Measurements from ENCODE around the gene ZNF550.

Gene ZNF550

GRCh38 chr19:57559404-57560025, at the start of gene ZNF550:
TSS of gene ZNF550 (minus strand) at chr19:57559863. CDS start at chr19:57559682, 181 bp downstream.
- DNase-seq (ENCODE audit: low spot score) = peak; percentile 95

- DNase-seq (ENCODE audit: low spot score) = no peak
These were observed 47.3 kb upstream of the ZNF550 start for GRCh38 chr19:57606931-57607330.

GRCh38 chr19:57599761-57600383, 40.2 kb upstream of the ZNF550 start, which contains the start of gene ZNF530:
TSS of gene ZNF530 (plus strand) at chr19:57599885. CDS start at chr19:57604346, 4,461 bp downstream.
- peak; percentile 96 for DNase-seq (ENCODE audit: low spot score)

- DNase-seq (ENCODE audit: low spot score) = no peak
These were observed 39.7 kb upstream of the ZNF550 start for GRCh38 chr19:57599377-57599760.

- peak; percentile 78 for DNase-seq (ENCODE audit: low spot score)
These were observed 27.9 kb upstream of the ZNF550 start for GRCh38 chr19:57587529-57587928.

- peak; percentile 96 for DNase-seq (ENCODE audit: low spot score)
These were observed 24.1 kb upstream of the ZNF550 start, which contains the start of gene ZIK1 for GRCh38 chr19:57583521-57584416. TSS of gene ZIK1 (plus strand) at chr19:57584145. CDS start at chr19:57584357, 212 bp downstream.

- DNase-seq (ENCODE audit: low spot score) = no peak
These were observed 23.4 kb upstream of the ZNF550 start for GRCh38 chr19:57583104-57583520.

- peak; percentile 99 for DNase-seq (ENCODE audit: low spot score)
These were observed 19.0 kb upstream of the ZNF550 start, which contains the start of gene ZNF416 for GRCh38 chr19:57578487-57579205. TSS of gene ZNF416 (minus strand) at chr19:57578911. CDS start at chr19:57578704, 207 bp downstream.

GRCh38 chr19:57576661-57577060, 17.0 kb upstream of the ZNF550 start:
- DNase-seq (ENCODE audit: low spot score) = no peak

GRCh38 chr19:57572415-57572947, 12.8 kb upstream of the ZNF550 start:
- DNase-seq (ENCODE audit: low spot score) = no peak

- no peak for DNase-seq (ENCODE audit: low spot score)
These were observed 11.0 kb upstream of the ZNF550 start for GRCh38 chr19:57570707-57571106.

- DNase-seq (ENCODE audit: low spot score) = no peak
These were observed 7.0 kb upstream of the ZNF550 start for GRCh38 chr19:57566396-57567265.

GRCh38 chr19:57563547-57563946, 3.9 kb upstream of the ZNF550 start:
- no peak for DNase-seq (ENCODE audit: low spot score)

GRCh38 chr19:57560049-57560491, 407 bp upstream of the ZNF550 start:
- DNase-seq (ENCODE audit: low spot score) = peak; percentile 69

GRCh38 chr19:57559008-57559403, 657 bp downstream of the ZNF550 start:
- peak; percentile 58 for DNase-seq (ENCODE audit: low spot score)

- peak; percentile 13 for DNase-seq (ENCODE audit: low spot score)
These were observed 1.1 kb downstream of the ZNF550 start for GRCh38 chr19:57558525-57558924.

GRCh38 chr19:57557659-57558058, 2.0 kb downstream of the ZNF550 start:
- no peak for DNase-seq (ENCODE audit: low spot score)

- no peak for DNase-seq (ENCODE audit: low spot score)
These were observed 7.2 kb downstream of the ZNF550 start for GRCh38 chr19:57552432-57552831.

GRCh38 chr19:57546513-57546912, 13.2 kb downstream of the ZNF550 start:
- DNase-seq (ENCODE audit: low spot score) = no peak

GRCh38 chr19:57537953-57538547, 21.6 kb downstream of the ZNF550 start:
- DNase-seq (ENCODE audit: low spot score) = no peak
